ENCODE results near the gene GJC2.

GRCh38 chr1:228206582-228207351, 57.0 kb downstream of the GJC2 start:
- no peak for TF ChIP-seq CTCF (IDR thresholded peaks at IDR 0.05; ENCODE audit: borderline replicate concordance, extremely low read depth, low read length, poor library complexity, severe bottlenecking)
- TF ChIP-seq EZH2 (IDR thresholded peaks at IDR 0.05; ENCODE audit: borderline replicate concordance, low read depth, low read length, severe bottlenecking), result no peak

Measured in DND-41 (cell line).